GM23338 (cell line): ENCODE results near the gene TLE1. TPM values are rescaled to one million over a fixed set of nuclear protein-coding genes. Genes with fewer than 3 reads are reported as not detected.

Source experiments
- ATAC-seq: fragments of 200-7000 bp; cut with Tn5 transposase; 3 replicates; pipeline ENCODE4 v1.9.1; 2020
- DNase-seq: peaks from one replicate; pipeline ENCODE4 v3.0.0-alpha.2; 2015; ENCODE audit warnings: low spot score
- H2AFZ ChIP-seq: fragments of 200-600 bp; sonication (generic); 2 replicates; pipeline ENCODE4 v1.8.0; 2016; ENCODE audit warnings: antibody characterized with exemption, mild to moderate bottlenecking, moderate library complexity
- H3F3A ChIP-seq: fragments of 200-600 bp; sonication (generic); replicated peaks from 2 replicates; pipeline ENCODE4 v1.8.0; 2017; ENCODE audit warnings: antibody characterized with exemption, mixed run types, low read depth
- H3K27ac ChIP-seq: fragments of 200-600 bp; sonication (generic); 2 replicates; pipeline ENCODE4 v1.6.1; 2016; ENCODE audit warnings: low read depth
- H3K27me3 ChIP-seq: fragments of 200-600 bp; sonication (generic); 2 replicates; pipeline ENCODE4 v1.8.0; 2016; ENCODE audit warnings: mild to moderate bottlenecking, mixed run types, moderate library complexity; ENCODE audit not compliant: insufficient read depth
- H3K36me3 ChIP-seq: fragments of 200-600 bp; sonication (generic); 2 replicates; pipeline ENCODE4 v1.8.0; 2016; ENCODE audit warnings: mild to moderate bottlenecking; ENCODE audit not compliant: insufficient read depth
- H3K4me1 ChIP-seq: fragments of 200-600 bp; sonication (generic); 2 replicates; pipeline ENCODE4 v1.8.0; 2016; ENCODE audit warnings: mild to moderate bottlenecking, moderate library complexity; ENCODE audit not compliant: insufficient read depth
- H3K4me2 ChIP-seq: fragments of 200-600 bp; sonication (generic); 2 replicates; pipeline ENCODE4 v1.7.1; 2017; ENCODE audit warnings: mixed run types
- H3K4me3 ChIP-seq: fragments of 200-600 bp; sonication (generic); 2 replicates; pipeline ENCODE4 v1.6.1; 2016; ENCODE audit warnings: mixed run types
- H3K79me2 ChIP-seq: fragments of 200-600 bp; sonication (generic); replicated peaks from 2 replicates; pipeline ENCODE4 v1.8.0; 2017; ENCODE audit warnings: mild to moderate bottlenecking; ENCODE audit not compliant: insufficient read depth
- H3K9me2 ChIP-seq: fragments of 200-600 bp; sonication (generic); 2 replicates; pipeline ENCODE4 v1.8.0; 2017; ENCODE audit not compliant: insufficient read depth
- H4K20me1 ChIP-seq: fragments of 200-600 bp; sonication (generic); replicated peaks from 2 replicates; pipeline ENCODE4 v1.8.0; 2017; ENCODE audit warnings: mild to moderate bottlenecking; ENCODE audit not compliant: insufficient read depth
- H3K27ac Mint-ChIP-seq: 2 replicates; pipeline ENCODE4 v1.8.0; 2020; ENCODE audit warnings: inconsistent platforms, mild to moderate bottlenecking, moderate library complexity, mixed read lengths
- H3K27me3 Mint-ChIP-seq: 3 replicates; pipeline ENCODE4 v1.8.0; 2022; ENCODE audit warnings: low read depth, mild to moderate bottlenecking, moderate library complexity, mixed read lengths, inconsistent platforms; ENCODE audit not compliant: insufficient read depth, poor library complexity
- H3K36me3 Mint-ChIP-seq: 3 replicates; pipeline ENCODE4 v1.8.0; 2021; ENCODE audit warnings: low read depth, mild to moderate bottlenecking, inconsistent platforms, moderate library complexity, mixed read lengths
- H3K4me1 Mint-ChIP-seq: 3 replicates; pipeline ENCODE4 v1.8.0; 2020; ENCODE audit warnings: mild to moderate bottlenecking, inconsistent platforms, mixed read lengths
- H3K4me3 Mint-ChIP-seq: 3 replicates; pipeline ENCODE4 v1.8.0; 2021; ENCODE audit warnings: moderate library complexity, mild to moderate bottlenecking, inconsistent platforms, mixed read lengths
- H3K9me3 Mint-ChIP-seq: 3 replicates; pipeline ENCODE4 v1.8.0; 2020; ENCODE audit warnings: moderate library complexity, mild to moderate bottlenecking, inconsistent platforms, mixed read lengths
- CREB1 ChIP-seq: fragments of 250-450 bp; sonication (Bioruptor Pico); IDR thresholded peaks from 2 replicates; pipeline ENCODE4 v1.5.0; 2020; ENCODE audit warnings: low read depth, mild to moderate bottlenecking, moderate library complexity
- CTCF ChIP-seq, 2 experiments: fragments of 200-600 bp in 1 of 2; sonication (generic) in 1 of 2; conservative IDR thresholded peaks; 2 replicates each; pipeline versions ENCODE4 v1.5.1 to v1.6.1; 2016 to 2017; ENCODE audit warnings: antibody characterized with exemption in 2 of 2, low read depth in 2 of 2, mild to moderate bottlenecking in 2 of 2, moderate library complexity in 1 of 2
- EZH2 ChIP-seq: fragments of 200-600 bp; sonication (generic); IDR thresholded peaks from one replicate; pipeline ENCODE4 v1.8.0; 2017; ENCODE audit warnings: antibody characterized with exemption, mild to moderate bottlenecking, low read depth; ENCODE audit not compliant: unreplicated experiment
- EZH2phosphoT487 ChIP-seq: fragments of 200-600 bp; sonication (generic); IDR thresholded peaks from one replicate; pipeline ENCODE4 v1.8.1; 2018; ENCODE audit warnings: antibody characterized with exemption; ENCODE audit not compliant: unreplicated experiment
- JUNB ChIP-seq: IDR thresholded peaks from one replicate; pipeline ENCODE4 v1.6.1; 2016; ENCODE audit warnings: antibody characterized with exemption; ENCODE audit not compliant: unreplicated experiment
- NANOG ChIP-seq: IDR thresholded peaks from 2 replicates; pipeline ENCODE4 v1.6.1; 2016; ENCODE audit warnings: antibody characterized with exemption, borderline replicate concordance
- POLR2AphosphoS5 ChIP-seq: IDR thresholded peaks from 2 replicates; pipeline ENCODE4 v1.6.1; 2016; ENCODE audit warnings: antibody characterized with exemption, low read depth
- STAT1 ChIP-seq: IDR thresholded peaks from one replicate; pipeline ENCODE4 v1.6.1; 2016; ENCODE audit warnings: antibody characterized with exemption; ENCODE audit not compliant: unreplicated experiment
- ZNF114 ChIP-seq: fragments of 250-450 bp; sonication (Bioruptor Pico); IDR thresholded peaks from 2 replicates; pipeline ENCODE4 v1.5.0; 2020; ENCODE audit warnings: mild to moderate bottlenecking, moderate library complexity
- ZNF331 ChIP-seq: fragments of 250-450 bp; sonication (Bioruptor Pico); IDR thresholded peaks from 2 replicates; pipeline ENCODE4 v1.5.0; 2020; ENCODE audit warnings: low read depth, mild to moderate bottlenecking, moderate library complexity
- polyA plus RNA-seq: library from polyadenylated mRNA; unstranded; fragments of >200 nt; fragmentation: Nextera tagmentation; extraction: Ambion mirVana; gene quantifications from 2 replicates; pipeline ENCODE4 v1.2.1, GENCODE V29; 2016
- total RNA-seq: library from RNA; depleted of rRNA; stranded (reverse); fragments of >200 nt; shearing (Covaris generic); gene quantifications from 2 replicates; pipeline ENCODE4 v1.2.3, GENCODE V29; 2014
- TF ChIP-seq, protein P1 (sequence below): IDR thresholded peaks from one replicate; pipeline ENCODE4 v1.6.1; 2018; ENCODE audit warnings: antibody characterized with exemption; ENCODE audit not compliant: unreplicated experiment
- TF ChIP-seq, protein P2 (sequence below): IDR thresholded peaks from 2 replicates; pipeline ENCODE4 v1.6.1; 2016; ENCODE audit warnings: antibody characterized with exemption
- TF ChIP-seq, protein P3 (sequence below): fragments of 250-450 bp; sonication (Bioruptor Pico); IDR thresholded peaks from 2 replicates; pipeline ENCODE4 v1.5.0; 2020; ENCODE audit warnings: mild to moderate bottlenecking, moderate library complexity

The TLE1 gene
- total and polyA plus RNA-seq, 2 experiments from 2014 or later, result 58.1 to 132 TPM

- no peak for ATAC-seq
- Histone ChIP-seq H3K36me3 (no peaks in the 10 kb centered on the region), H3K4me3 (no peak overlapping the region), H3K9me2 (0 out of 2 replicates have a peak, but pooled peaks cover 7% of the 10 kb centered on the region), H4K20me1 (no peaks in the 10 kb centered on the region), H3K4me1 (peaks cover 19% of the 10 kb centered on the region), H3F3A (no peaks in the 10 kb centered on the region), H3K4me2 (no peak overlapping the region), H3K27me3 (no peaks in the 10 kb centered on the region), H3K79me2 (no peaks in the 10 kb centered on the region), H3K27ac (no peak overlapping the region), H2AFZ (no peak overlapping the region)
- H3K9me3 Mint-ChIP-seq, result no peaks in the 10 kb centered on the region
- H3K4me1 Mint-ChIP-seq, result peaks cover 23% of the 10 kb centered on the region
- no peak overlapping the region for H3K27ac Mint-ChIP-seq
- TF ChIP-seq EZH2phosphoT487 (no peak), ZNF114 (CRISPR knock-in tag) (no peak), EZH2 (no peak), POLR2AphosphoS5 (no peak), CREB1 (CRISPR knock-in tag) (no peak), STAT1 (no peak), ZNF331 (CRISPR knock-in tag) (no peak), CTCF (conservative IDR thresholded peaks at IDR 0.05; ENCODE audit: low read depth in 2 of 2) (no peak), JUNB (no peak), NANOG (no peak)
- TF ChIP-seq, protein P1, sequence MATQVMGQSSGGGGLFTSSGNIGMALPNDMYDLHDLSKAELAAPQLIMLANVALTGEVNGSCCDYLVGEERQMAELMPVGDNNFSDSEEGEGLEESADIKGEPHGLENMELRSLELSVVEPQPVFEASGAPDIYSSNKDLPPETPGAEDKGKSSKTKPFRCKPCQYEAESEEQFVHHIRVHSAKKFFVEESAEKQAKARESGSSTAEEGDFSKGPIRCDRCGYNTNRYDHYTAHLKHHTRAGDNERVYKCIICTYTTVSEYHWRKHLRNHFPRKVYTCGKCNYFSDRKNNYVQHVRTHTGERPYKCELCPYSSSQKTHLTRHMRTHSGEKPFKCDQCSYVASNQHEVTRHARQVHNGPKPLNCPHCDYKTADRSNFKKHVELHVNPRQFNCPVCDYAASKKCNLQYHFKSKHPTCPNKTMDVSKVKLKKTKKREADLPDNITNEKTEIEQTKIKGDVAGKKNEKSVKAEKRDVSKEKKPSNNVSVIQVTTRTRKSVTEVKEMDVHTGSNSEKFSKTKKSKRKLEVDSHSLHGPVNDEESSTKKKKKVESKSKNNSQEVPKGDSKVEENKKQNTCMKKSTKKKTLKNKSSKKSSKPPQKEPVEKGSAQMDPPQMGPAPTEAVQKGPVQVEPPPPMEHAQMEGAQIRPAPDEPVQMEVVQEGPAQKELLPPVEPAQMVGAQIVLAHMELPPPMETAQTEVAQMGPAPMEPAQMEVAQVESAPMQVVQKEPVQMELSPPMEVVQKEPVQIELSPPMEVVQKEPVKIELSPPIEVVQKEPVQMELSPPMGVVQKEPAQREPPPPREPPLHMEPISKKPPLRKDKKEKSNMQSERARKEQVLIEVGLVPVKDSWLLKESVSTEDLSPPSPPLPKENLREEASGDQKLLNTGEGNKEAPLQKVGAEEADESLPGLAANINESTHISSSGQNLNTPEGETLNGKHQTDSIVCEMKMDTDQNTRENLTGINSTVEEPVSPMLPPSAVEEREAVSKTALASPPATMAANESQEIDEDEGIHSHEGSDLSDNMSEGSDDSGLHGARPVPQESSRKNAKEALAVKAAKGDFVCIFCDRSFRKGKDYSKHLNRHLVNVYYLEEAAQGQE, result no peak
- TF ChIP-seq, protein P2, sequence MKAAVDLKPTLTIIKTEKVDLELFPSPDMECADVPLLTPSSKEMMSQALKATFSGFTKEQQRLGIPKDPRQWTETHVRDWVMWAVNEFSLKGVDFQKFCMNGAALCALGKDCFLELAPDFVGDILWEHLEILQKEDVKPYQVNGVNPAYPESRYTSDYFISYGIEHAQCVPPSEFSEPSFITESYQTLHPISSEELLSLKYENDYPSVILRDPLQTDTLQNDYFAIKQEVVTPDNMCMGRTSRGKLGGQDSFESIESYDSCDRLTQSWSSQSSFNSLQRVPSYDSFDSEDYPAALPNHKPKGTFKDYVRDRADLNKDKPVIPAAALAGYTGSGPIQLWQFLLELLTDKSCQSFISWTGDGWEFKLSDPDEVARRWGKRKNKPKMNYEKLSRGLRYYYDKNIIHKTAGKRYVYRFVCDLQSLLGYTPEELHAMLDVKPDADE, result no peak
- TF ChIP-seq, protein P3, sequence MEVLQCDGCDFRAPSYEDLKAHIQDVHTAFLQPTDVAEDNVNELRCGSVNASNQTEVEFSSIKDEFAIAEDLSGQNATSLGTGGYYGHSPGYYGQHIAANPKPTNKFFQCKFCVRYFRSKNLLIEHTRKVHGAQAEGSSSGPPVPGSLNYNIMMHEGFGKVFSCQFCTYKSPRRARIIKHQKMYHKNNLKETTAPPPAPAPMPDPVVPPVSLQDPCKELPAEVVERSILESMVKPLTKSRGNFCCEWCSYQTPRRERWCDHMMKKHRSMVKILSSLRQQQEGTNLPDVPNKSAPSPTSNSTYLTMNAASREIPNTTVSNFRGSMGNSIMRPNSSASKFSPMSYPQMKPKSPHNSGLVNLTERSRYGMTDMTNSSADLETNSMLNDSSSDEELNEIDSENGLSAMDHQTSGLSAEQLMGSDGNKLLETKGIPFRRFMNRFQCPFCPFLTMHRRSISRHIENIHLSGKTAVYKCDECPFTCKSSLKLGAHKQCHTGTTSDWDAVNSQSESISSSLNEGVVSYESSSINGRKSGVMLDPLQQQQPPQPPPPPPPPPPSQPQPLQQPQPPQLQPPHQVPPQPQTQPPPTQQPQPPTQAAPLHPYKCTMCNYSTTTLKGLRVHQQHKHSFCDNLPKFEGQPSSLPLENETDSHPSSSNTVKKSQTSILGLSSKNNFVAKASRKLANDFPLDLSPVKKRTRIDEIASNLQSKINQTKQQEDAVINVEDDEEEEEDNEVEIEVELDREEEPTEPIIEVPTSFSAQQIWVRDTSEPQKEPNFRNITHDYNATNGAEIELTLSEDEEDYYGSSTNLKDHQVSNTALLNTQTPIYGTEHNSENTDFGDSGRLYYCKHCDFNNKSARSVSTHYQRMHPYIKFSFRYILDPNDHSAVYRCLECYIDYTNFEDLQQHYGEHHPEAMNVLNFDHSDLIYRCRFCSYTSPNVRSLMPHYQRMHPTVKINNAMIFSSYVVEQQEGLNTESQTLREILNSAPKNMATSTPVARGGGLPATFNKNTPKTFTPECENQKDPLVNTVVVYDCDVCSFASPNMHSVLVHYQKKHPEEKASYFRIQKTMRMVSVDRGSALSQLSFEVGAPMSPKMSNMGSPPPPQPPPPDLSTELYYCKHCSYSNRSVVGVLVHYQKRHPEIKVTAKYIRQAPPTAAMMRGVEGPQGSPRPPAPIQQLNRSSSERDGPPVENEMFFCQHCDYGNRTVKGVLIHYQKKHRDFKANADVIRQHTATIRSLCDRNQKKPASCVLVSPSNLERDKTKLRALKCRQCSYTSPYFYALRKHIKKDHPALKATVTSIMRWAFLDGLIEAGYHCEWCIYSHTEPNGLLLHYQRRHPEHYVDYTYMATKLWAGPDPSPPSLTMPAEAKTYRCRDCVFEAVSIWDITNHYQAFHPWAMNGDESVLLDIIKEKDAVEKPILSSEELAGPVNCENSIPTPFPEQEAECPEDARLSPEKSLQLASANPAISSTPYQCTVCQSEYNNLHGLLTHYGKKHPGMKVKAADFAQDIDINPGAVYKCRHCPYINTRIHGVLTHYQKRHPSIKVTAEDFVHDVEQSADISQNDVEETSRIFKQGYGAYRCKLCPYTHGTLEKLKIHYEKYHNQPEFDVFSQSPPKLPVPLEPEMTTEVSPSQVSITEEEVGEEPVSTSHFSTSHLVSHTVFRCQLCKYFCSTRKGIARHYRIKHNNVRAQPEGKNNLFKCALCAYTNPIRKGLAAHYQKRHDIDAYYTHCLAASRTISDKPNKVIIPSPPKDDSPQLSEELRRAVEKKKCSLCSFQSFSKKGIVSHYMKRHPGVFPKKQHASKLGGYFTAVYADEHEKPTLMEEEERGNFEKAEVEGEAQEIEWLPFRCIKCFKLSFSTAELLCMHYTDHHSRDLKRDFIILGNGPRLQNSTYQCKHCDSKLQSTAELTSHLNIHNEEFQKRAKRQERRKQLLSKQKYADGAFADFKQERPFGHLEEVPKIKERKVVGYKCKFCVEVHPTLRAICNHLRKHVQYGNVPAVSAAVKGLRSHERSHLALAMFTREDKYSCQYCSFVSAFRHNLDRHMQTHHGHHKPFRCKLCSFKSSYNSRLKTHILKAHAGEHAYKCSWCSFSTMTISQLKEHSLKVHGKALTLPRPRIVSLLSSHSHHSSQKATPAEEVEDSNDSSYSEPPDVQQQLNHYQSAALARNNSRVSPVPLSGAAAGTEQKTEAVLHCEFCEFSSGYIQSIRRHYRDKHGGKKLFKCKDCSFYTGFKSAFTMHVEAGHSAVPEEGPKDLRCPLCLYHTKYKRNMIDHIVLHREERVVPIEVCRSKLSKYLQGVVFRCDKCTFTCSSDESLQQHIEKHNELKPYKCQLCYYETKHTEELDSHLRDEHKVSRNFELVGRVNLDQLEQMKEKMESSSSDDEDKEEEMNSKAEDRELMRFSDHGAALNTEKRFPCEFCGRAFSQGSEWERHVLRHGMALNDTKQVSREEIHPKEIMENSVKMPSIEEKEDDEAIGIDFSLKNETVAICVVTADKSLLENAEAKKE (CRISPR knock-in tag), result no peak
- peaks cover 4% of the 10 kb centered on the region for H3K27me3 Mint-ChIP-seq
- H3K4me3 Mint-ChIP-seq, result no peak overlapping the region
- no peaks in the 10 kb centered on the region for H3K36me3 Mint-ChIP-seq
- no peak for DNase-seq
Measured at GRCh38 chr9:81556923-81557322, 132.4 kb downstream of the TLE1 start.
